Endodermal cell (in vitro differentiated cells): ENCODE measurements around the gene GNS. TPM values are rescaled to one million over a fixed set of nuclear protein-coding genes. Genes with fewer than 3 reads are reported as not detected.

ENCODE experiments used
- DNase-seq: peaks from one replicate; pipeline ENCODE4 v3.0.0-alpha.2; 2017
- H3K27ac ChIP-seq: 2 replicates; pipeline ENCODE4 v1.5.1; 2013; ENCODE audit warnings: mild to moderate bottlenecking, low read depth, low read length, moderate library complexity
- H3K27me3 ChIP-seq: 2 replicates; pipeline ENCODE4 v1.6.1; 2013; ENCODE audit warnings: mild to moderate bottlenecking, low read length, moderate library complexity; ENCODE audit not compliant: insufficient read depth, control insufficient read depth, poor library complexity, severe bottlenecking
- H3K36me3 ChIP-seq: 2 replicates; pipeline ENCODE4 v1.7.0; 2013; ENCODE audit warnings: mild to moderate bottlenecking, low read length, moderate library complexity; ENCODE audit not compliant: control insufficient read depth, insufficient read depth
- H3K4me1 ChIP-seq: one replicate; pipeline ENCODE4 v1.7.0; 2013; ENCODE audit warnings: low read length; ENCODE audit not compliant: control insufficient read depth, insufficient read depth
- H3K4me3 ChIP-seq: 2 replicates; pipeline ENCODE4 v1.5.1; 2013; ENCODE audit warnings: mild to moderate bottlenecking, low read length, moderate library complexity
- H3K9ac ChIP-seq: 2 replicates; pipeline ENCODE4 v1.6.1; 2013; ENCODE audit warnings: mild to moderate bottlenecking, low read length, moderate library complexity; ENCODE audit not compliant: poor library complexity, severe bottlenecking; ENCODE audit errors: extremely low read depth
- H3K9me3 ChIP-seq: 2 replicates; pipeline ENCODE4 v1.6.1; 2013; ENCODE audit warnings: mild to moderate bottlenecking, low read length, moderate library complexity; ENCODE audit not compliant: control insufficient read depth
- H3K27ac Mint-ChIP-seq: 2 replicates; pipeline ENCODE4 v1.8.0; 2020; ENCODE audit warnings: mixed read lengths
- H3K27me3 Mint-ChIP-seq: 2 replicates; pipeline ENCODE4 v1.8.0; 2021; ENCODE audit warnings: mild to moderate bottlenecking, mixed read lengths; ENCODE audit not compliant: insufficient read depth
- H3K36me3 Mint-ChIP-seq: 2 replicates; pipeline ENCODE4 v1.8.0; 2020; ENCODE audit warnings: low read depth, mixed read lengths
- H3K4me1 Mint-ChIP-seq: 2 replicates; pipeline ENCODE4 v1.8.0; 2020; ENCODE audit warnings: mixed read lengths
- H3K4me3 Mint-ChIP-seq: 2 replicates; pipeline ENCODE4 v1.8.0; 2020; ENCODE audit warnings: mild to moderate bottlenecking, moderate library complexity, mixed read lengths
- H3K9me3 Mint-ChIP-seq: 2 replicates; pipeline ENCODE4 v1.8.0; 2020; ENCODE audit warnings: mild to moderate bottlenecking, mixed read lengths
- WGBS, 2 experiments: methylation state at CpG; one replicate each; pipeline versions ENCODE4 v1.1.5 to v1.1.7; 2013; ENCODE audit warnings: missing lambda C conversion rate in 2 of 2, mixed read lengths in 1 of 2; ENCODE audit not compliant: insufficient coverage in 1 of 2, insufficient read length in 1 of 2; 5-methylcytosine and 5-hydroxymethylcytosine counted together
- total RNA-seq, 2 donors: library from RNA; stranded (reverse); fragmentation: NEBNext Ultra II Directional in 1 of 2; extraction: Animal tissue kit (Norgen Biotek cat#: 25700) in 1 of 2; gene quantifications; 2 replicates in 1 of 2; 3 replicates in 1 of 2; pipeline ENCODE4 v1.2.1, GENCODE V29; 2021
- TF ChIP-seq, protein P1 (sequence below): fragments of 200-600 bp; sonication (generic); conservative IDR thresholded peaks from 2 replicates; pipeline ENCODE4 v1.5.0; 2021; ENCODE audit warnings: antibody characterized with exemption, mild to moderate bottlenecking

GNS gene
- total RNA-seq, 2 donors from 2014 or later, result 46.4 to 48.1 TPM

DNA sequence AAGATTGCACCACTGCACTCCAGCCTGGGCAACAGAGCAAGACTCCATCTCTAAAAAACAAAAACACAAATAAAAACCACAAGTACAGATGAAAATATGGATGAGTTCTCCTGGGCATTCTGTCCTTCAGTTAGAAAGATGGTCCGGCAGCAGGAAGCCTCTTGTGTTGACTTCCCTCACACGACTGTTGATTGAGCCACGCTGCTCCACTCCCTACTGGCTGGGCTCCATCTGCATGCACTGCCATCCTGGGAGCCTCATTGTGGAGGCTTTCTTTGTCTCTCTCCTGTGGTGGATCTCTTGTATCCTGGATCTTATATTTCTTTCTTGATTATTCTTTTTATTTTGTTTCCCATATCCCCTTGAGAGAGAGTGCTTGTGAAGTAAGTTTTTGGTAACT lies 34.4 kb upstream of the GNS start:
- Mint-ChIP-seq H3K27ac (no peak overlapping the region), H3K9me3 (no peaks in the 10 kb centered on the region), H3K36me3 (no peaks in the 10 kb centered on the region), H3K4me3 (no peak overlapping the region), H3K4me1 (peaks cover 2% of the 10 kb centered on the region), H3K27me3 (no peaks in the 10 kb centered on the region)
- no peaks in the 10 kb centered on the region for H3K4me1 ChIP-seq
- DNase-seq, result no peak
- WGBS, 2 experiments, result 79 to 81% methylated on average over 3 of the region's 3 CpGs
- TF ChIP-seq, protein P1, sequence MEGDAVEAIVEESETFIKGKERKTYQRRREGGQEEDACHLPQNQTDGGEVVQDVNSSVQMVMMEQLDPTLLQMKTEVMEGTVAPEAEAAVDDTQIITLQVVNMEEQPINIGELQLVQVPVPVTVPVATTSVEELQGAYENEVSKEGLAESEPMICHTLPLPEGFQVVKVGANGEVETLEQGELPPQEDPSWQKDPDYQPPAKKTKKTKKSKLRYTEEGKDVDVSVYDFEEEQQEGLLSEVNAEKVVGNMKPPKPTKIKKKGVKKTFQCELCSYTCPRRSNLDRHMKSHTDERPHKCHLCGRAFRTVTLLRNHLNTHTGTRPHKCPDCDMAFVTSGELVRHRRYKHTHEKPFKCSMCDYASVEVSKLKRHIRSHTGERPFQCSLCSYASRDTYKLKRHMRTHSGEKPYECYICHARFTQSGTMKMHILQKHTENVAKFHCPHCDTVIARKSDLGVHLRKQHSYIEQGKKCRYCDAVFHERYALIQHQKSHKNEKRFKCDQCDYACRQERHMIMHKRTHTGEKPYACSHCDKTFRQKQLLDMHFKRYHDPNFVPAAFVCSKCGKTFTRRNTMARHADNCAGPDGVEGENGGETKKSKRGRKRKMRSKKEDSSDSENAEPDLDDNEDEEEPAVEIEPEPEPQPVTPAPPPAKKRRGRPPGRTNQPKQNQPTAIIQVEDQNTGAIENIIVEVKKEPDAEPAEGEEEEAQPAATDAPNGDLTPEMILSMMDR, result no peak
- H3K36me3 ChIP-seq, result no peaks in the 10 kb centered on the region
- no peak overlapping the region for H3K9ac ChIP-seq
- no peak overlapping the region for H3K27ac ChIP-seq
- no peak overlapping the region for H3K4me3 ChIP-seq
- H3K9me3 ChIP-seq, result no peaks in the 10 kb centered on the region
- H3K27me3 ChIP-seq, result no peaks in the 10 kb centered on the region

DNA sequence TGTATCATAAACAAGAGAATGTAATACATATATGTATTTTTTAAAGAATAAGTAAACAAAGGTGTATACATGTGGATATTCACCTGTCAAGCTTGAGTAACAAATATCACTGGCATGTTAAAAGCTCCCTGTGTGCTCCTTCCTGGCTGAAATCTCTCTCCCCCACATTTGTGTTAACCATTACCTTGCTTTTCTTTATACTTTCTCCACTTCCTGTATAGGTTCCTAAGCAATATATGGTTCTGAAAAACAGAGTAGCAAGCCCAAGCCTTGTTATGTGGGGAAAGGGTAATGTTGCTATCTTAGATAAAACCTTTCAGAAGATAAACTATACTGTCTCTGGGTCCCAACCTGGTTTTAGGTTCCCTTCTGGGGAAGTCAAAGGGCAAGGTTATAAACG lies 32.9 kb upstream of the GNS start:
- WGBS, 2 experiments, result 92% methylated on average over 1 of the region's 1 CpG; no CpG with 5 or more reads in 1 of the 2 experiments
- Mint-ChIP-seq H3K4me1 (peaks cover 7% of the 10 kb centered on the region), H3K9me3 (no peaks in the 10 kb centered on the region), H3K4me3 (no peak overlapping the region), H3K27me3 (no peaks in the 10 kb centered on the region), H3K36me3 (no peaks in the 10 kb centered on the region), H3K27ac (no peak overlapping the region)
- Histone ChIP-seq H3K36me3 (no peaks in the 10 kb centered on the region), H3K4me3 (no peak overlapping the region), H3K9ac (no peak overlapping the region), H3K27me3 (no peaks in the 10 kb centered on the region), H3K27ac (no peak overlapping the region), H3K4me1 (no peaks in the 10 kb centered on the region), H3K9me3 (no peaks in the 10 kb centered on the region)
- DNase-seq, result no peak
- TF ChIP-seq, protein P1, result no peak

- Mint-ChIP-seq H3K27ac (no peak overlapping the region), H3K9me3 (no peaks in the 10 kb centered on the region), H3K4me3 (no peak overlapping the region), H3K27me3 (no peaks in the 10 kb centered on the region), H3K36me3 (no peaks in the 10 kb centered on the region), H3K4me1 (peaks cover 7% of the 10 kb centered on the region)
- no peak for DNase-seq
- Histone ChIP-seq H3K27ac (no peak overlapping the region), H3K27me3 (no peaks in the 10 kb centered on the region), H3K4me3 (no peak overlapping the region), H3K4me1 (no peaks in the 10 kb centered on the region), H3K9ac (no peak overlapping the region), H3K9me3 (no peaks in the 10 kb centered on the region), H3K36me3 (no peaks in the 10 kb centered on the region)
- TF ChIP-seq, protein P1, result no peak
Measured at GRCh38 chr12:64791036-64791435, 31.8 kb upstream of the GNS start.
